Astrocyte of the spinal cord (primary cell): ENCODE results near the gene RPS6KA2.

Experiments used
- DNase-seq: peaks from one replicate; pipeline ENCODE4 v3.0.0; 2011; ENCODE audit warnings: low read depth, low spot score
- H3K4me3 ChIP-seq: 2 replicates; pipeline ENCODE4 v1.5.1; 2011; ENCODE audit warnings: low read depth, mild to moderate bottlenecking, low read length, moderate library complexity
- CTCF ChIP-seq: IDR thresholded peaks from 2 replicates; pipeline ENCODE4 v1.5.1; 2012; ENCODE audit warnings: low read depth, mild to moderate bottlenecking, low read length, inconsistent platforms
- in situ Hi-C: cut with HindIII; loops from 2 replicates; pipeline ENCODE4 v1.10.0; 2017; ENCODE audit warnings: low sequenced_read_pairs

The RPS6KA2 gene

GRCh38 chr6:166454692-166455515 lies 172.1 kb downstream of the RPS6KA2 start:
- in situ Hi-C loops: no loop called here
- no peak for DNase-seq
- TF ChIP-seq CTCF: no peak
- H3K4me3 ChIP-seq: no peak overlapping the region

GRCh38 chr6:166453651-166454050 lies 173.4 kb downstream of the RPS6KA2 start:
- no peak overlapping the region for H3K4me3 ChIP-seq
- DNase-seq: no peak
- in situ Hi-C loops: no loop called here
- no peak for TF ChIP-seq CTCF

- no peak overlapping the region for H3K4me3 ChIP-seq
- no peak for DNase-seq
- no peak for TF ChIP-seq CTCF
- in situ Hi-C loops: no loop called here
Measured at GRCh38 chr6:166450167-166450873, 176.7 kb downstream of the RPS6KA2 start.

GRCh38 chr6:166449641-166450040 lies 177.4 kb downstream of the RPS6KA2 start:
- in situ Hi-C loops: no loop called here
- H3K4me3 ChIP-seq: no peak overlapping the region
- no peak for DNase-seq
- TF ChIP-seq CTCF: no peak

- no peak overlapping the region for H3K4me3 ChIP-seq
- DNase-seq: no peak
- in situ Hi-C loops: no loop called here
- no peak for TF ChIP-seq CTCF
Measured at GRCh38 chr6:166449036-166449435, 178.0 kb downstream of the RPS6KA2 start.

- TF ChIP-seq CTCF: no peak
- in situ Hi-C loops: no loop called here
Measured at GRCh38 chr6:166448432-166448831, 178.6 kb downstream of the RPS6KA2 start.

More at GRCh38 chr6:166448432-166448831, 178.6 kb downstream of the RPS6KA2 start:
- DNase-seq: no peak
- no peak overlapping the region for H3K4me3 ChIP-seq
